ENCODE measurements around the gene ZNF200. TPM values are rescaled to one million over a fixed set of nuclear protein-coding genes. Genes with fewer than 3 reads are reported as not detected.

The ZNF200 gene
- total RNA-seq, 1 experiment from 2014 or later: 11.3 TPM

GRCh38 chr16:3259836-3260235, 24.9 kb upstream of the ZNF200 start:
- Mint-ChIP-seq H3K27ac (ENCODE audit: unreplicated experiment) (no peak overlapping the region), H3K4me3 (ENCODE audit: unreplicated experiment) (no peak overlapping the region), H3K27me3 (ENCODE audit: insufficient read depth, unreplicated experiment) (no peaks in the 10 kb centered on the region), H3K9me3 (ENCODE audit: unreplicated experiment) (no peaks in the 10 kb centered on the region), H3K36me3 (ENCODE audit: insufficient read depth, unreplicated experiment) (peaks cover 19% of the 10 kb centered on the region), H3K4me1 (ENCODE audit: low read depth, unreplicated experiment) (no peaks in the 10 kb centered on the region)
- H3K4me1 ChIP-seq: 0 out of 2 replicates have a peak, but pooled peaks cover under 1% of the 10 kb centered on the region
- no peak for DNase-seq
- intact Hi-C loops (cut with micrococcal nuclease; ENCODE audit: unreplicated experiment): loop anchor here (5.0 kb wide), 1 partner anchor 197 kb away; no protein-coding TSS in a partner anchor
- H3K9me3 ChIP-seq: no peaks in the 10 kb centered on the region
- no peaks in the 10 kb centered on the region for H3K36me3 ChIP-seq (ENCODE audit: control insufficient read depth, insufficient read depth, low read length)
- H3K4me3 ChIP-seq (ENCODE audit: low read depth, low read length): no peak overlapping the region
- ChIA-PET CTCF (no interaction called here), POLR2A (no interaction called here)
- no peak for TF ChIP-seq CTCF (IDR thresholded peaks at IDR 0.05; ENCODE audit: insufficient read depth in 1 of 2, low read depth in 1 of 2, low read length in 1 of 2, severe bottlenecking in 1 of 2, unreplicated experiment in 1 of 2)
- BruUV-seq (replicated peaks): no TSS peak
- H3K27me3 ChIP-seq (replicated peaks; ENCODE audit: control insufficient read depth, insufficient read depth, low read length): no peaks in the 10 kb centered on the region

- DNase-seq: no peak
- ChIA-PET POLR2A (no interaction called here), CTCF (no interaction called here)
- Mint-ChIP-seq H3K9me3 (ENCODE audit: unreplicated experiment) (no peaks in the 10 kb centered on the region), H3K36me3 (ENCODE audit: insufficient read depth, unreplicated experiment) (no peaks in the 10 kb centered on the region), H3K27ac (ENCODE audit: unreplicated experiment) (no peak overlapping the region), H3K4me3 (ENCODE audit: unreplicated experiment) (no peak overlapping the region), H3K27me3 (ENCODE audit: insufficient read depth, unreplicated experiment) (no peaks in the 10 kb centered on the region), H3K4me1 (ENCODE audit: low read depth, unreplicated experiment) (no peaks in the 10 kb centered on the region)
- TF ChIP-seq CTCF (IDR thresholded peaks at IDR 0.05; ENCODE audit: insufficient read depth in 1 of 2, low read depth in 1 of 2, low read length in 1 of 2, severe bottlenecking in 1 of 2, unreplicated experiment in 1 of 2): no peak
- H3K36me3 ChIP-seq (ENCODE audit: control insufficient read depth, insufficient read depth, low read length): no peaks in the 10 kb centered on the region
- BruUV-seq (replicated peaks): no TSS peak
- intact Hi-C loops (cut with micrococcal nuclease; ENCODE audit: unreplicated experiment): no loop called here
- H3K27me3 ChIP-seq (replicated peaks; ENCODE audit: control insufficient read depth, insufficient read depth, low read length): no peaks in the 10 kb centered on the region
- H3K9me3 ChIP-seq: no peaks in the 10 kb centered on the region
- no peaks in the 10 kb centered on the region for H3K4me1 ChIP-seq
- H3K4me3 ChIP-seq (ENCODE audit: low read depth, low read length): no peak overlapping the region
These were observed 22.0 kb upstream of the ZNF200 start for GRCh38 chr16:3256866-3257465.

GRCh38 chr16:3256146-3256865, 21.3 kb upstream of the ZNF200 start, which contains the start of gene MEFV:
MEFV (minus strand) TSS chr16:3256633; CDS start chr16:3256587, 46 bp downstream.
- no peak for TF ChIP-seq CTCF (IDR thresholded peaks at IDR 0.05; ENCODE audit: insufficient read depth in 1 of 2, low read depth in 1 of 2, low read length in 1 of 2, severe bottlenecking in 1 of 2, unreplicated experiment in 1 of 2)
- no peaks in the 10 kb centered on the region for H3K36me3 Mint-ChIP-seq (ENCODE audit: insufficient read depth, unreplicated experiment)
- Histone ChIP-seq H3K9me3 (no peaks in the 10 kb centered on the region), H3K4me3 (ENCODE audit: low read depth, low read length) (no peak within 1 kb of the TSS), H3K27me3 (replicated peaks; ENCODE audit: control insufficient read depth, insufficient read depth, low read length) (no peaks in the 10 kb centered on the region), H3K36me3 (ENCODE audit: control insufficient read depth, insufficient read depth, low read length) (no peaks in the 10 kb centered on the region), H3K4me1 (no peaks in the 10 kb centered on the region)
- ChIA-PET CTCF (no interaction called here), POLR2A (interaction anchor here (0.5 to 0.7 kb wide), 2 partner anchors 26 to 205 kb away, joined by 3 to 8 read pairs; no protein-coding TSS in a partner anchor)
- no peaks in the 10 kb centered on the region for H3K27me3 Mint-ChIP-seq (ENCODE audit: insufficient read depth, unreplicated experiment)
- H3K9me3 Mint-ChIP-seq (ENCODE audit: unreplicated experiment): no peaks in the 10 kb centered on the region
- no peak within 1 kb of the TSS for H3K27ac Mint-ChIP-seq (ENCODE audit: unreplicated experiment)
- DNase-seq: no peak
- no peak within 1 kb of the TSS for H3K4me3 Mint-ChIP-seq (ENCODE audit: unreplicated experiment)
- no peaks in the 10 kb centered on the region for H3K4me1 Mint-ChIP-seq (ENCODE audit: low read depth, unreplicated experiment)
- BruUV-seq (replicated peaks): no TSS peak
- intact Hi-C loops (cut with micrococcal nuclease; ENCODE audit: unreplicated experiment): no loop called here

Data from Caco-2 (cell line).